ENCODE measurements around the gene TUT1. TPM values are rescaled to one million over a fixed set of nuclear protein-coding genes. Genes with fewer than 3 reads are reported as not detected.
A peak's percentile ranks its signal among the peaks of the same experiment; 100 is the strongest.

The TUT1 gene
- total RNA-seq, 2 donors from 2014 or later, result 26.6 to 30.6 TPM

DNA sequence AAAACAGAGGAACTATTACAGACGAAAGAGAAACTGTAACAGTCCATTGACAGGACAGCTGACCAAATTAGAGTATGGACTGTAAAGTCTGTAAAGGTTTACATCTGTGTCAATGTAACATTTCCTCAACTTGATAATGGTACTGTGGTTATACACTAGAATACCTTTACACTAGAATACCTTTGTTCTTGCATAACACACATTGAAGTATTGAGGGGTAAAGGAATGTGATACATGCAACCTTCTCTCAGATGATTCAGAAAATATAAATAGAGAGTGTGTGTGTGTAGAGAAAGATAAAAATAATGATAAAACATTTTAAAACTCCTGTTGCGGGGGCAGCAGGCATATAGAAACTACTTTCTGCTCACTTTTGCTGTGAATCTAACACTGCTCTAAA lies 12.1 kb downstream of the TUT1 start:
- 91% methylated on average over 2 of the region's 2 CpGs for WGBS
- intact Hi-C loops (cut with DNase I), result no loop called here
- H3K4me1 ChIP-seq (replicated peaks), result peaks cover 2% of the 10 kb centered on the region
- no peak overlapping the region for H3K4me3 ChIP-seq
- H3K27ac ChIP-seq, result no peak overlapping the region
- peaks cover 0 to 4% of the 10 kb centered on the region in 2 donors for H3K36me3 ChIP-seq
- TF ChIP-seq, protein P1, sequence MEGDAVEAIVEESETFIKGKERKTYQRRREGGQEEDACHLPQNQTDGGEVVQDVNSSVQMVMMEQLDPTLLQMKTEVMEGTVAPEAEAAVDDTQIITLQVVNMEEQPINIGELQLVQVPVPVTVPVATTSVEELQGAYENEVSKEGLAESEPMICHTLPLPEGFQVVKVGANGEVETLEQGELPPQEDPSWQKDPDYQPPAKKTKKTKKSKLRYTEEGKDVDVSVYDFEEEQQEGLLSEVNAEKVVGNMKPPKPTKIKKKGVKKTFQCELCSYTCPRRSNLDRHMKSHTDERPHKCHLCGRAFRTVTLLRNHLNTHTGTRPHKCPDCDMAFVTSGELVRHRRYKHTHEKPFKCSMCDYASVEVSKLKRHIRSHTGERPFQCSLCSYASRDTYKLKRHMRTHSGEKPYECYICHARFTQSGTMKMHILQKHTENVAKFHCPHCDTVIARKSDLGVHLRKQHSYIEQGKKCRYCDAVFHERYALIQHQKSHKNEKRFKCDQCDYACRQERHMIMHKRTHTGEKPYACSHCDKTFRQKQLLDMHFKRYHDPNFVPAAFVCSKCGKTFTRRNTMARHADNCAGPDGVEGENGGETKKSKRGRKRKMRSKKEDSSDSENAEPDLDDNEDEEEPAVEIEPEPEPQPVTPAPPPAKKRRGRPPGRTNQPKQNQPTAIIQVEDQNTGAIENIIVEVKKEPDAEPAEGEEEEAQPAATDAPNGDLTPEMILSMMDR (IDR thresholded peaks at IDR 0.05), result no peak
- TF ChIP-seq POLR2A (IDR thresholded peaks at IDR 0.05) (no peak), POLR2AphosphoS5 (IDR thresholded peaks at IDR 0.05) (no peak)
- DNase-seq (ENCODE audit: low spot score), result no peak
- no peaks in the 10 kb centered on the region for H3K9me3 ChIP-seq
- no peaks in the 10 kb centered on the region for H3K27me3 ChIP-seq (replicated peaks; ENCODE audit: insufficient read depth)

DNA sequence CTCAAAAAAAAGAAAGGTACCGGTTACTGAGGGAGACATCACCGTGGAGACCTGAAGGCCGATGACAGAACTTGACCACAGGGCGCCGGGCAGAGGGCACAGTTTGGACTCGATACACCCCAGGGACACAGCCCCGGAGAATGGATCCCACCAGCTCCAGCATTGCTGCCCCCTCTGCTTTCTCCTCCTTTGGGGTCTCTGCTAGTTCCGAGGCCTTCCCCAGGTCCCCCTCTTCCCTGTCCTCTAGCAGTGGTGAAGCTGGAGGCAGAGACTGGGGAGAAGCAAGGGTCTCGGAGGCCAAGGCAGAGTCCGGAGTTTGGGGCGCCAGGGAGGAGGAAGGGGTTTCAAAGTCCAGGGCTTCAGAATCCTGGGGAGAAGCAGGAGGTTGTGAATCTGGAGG lies 12.8 kb downstream of the TUT1 start:
- over 99% methylated on average over 11 of the region's 11 CpGs for WGBS
- no peak for TF ChIP-seq POLR2AphosphoS5 (IDR thresholded peaks at IDR 0.05)
- TF ChIP-seq POLR2A (IDR thresholded peaks at IDR 0.05), result no peak
- TF ChIP-seq, protein P1 (IDR thresholded peaks at IDR 0.05), result no peak
- DNase-seq (ENCODE audit: low spot score), result no peak
- Histone ChIP-seq H3K9me3 (no peaks in the 10 kb centered on the region), H3K4me3 (no peak overlapping the region), H3K36me3 (peaks cover 0 to 4% of the 10 kb centered on the region in 2 donors), H3K27ac (no peak overlapping the region), H3K4me1 (replicated peaks) (peaks cover 2% of the 10 kb centered on the region), H3K27me3 (replicated peaks; ENCODE audit: insufficient read depth) (no peaks in the 10 kb centered on the region)
- intact Hi-C loops (cut with DNase I), result no loop called here

DNA sequence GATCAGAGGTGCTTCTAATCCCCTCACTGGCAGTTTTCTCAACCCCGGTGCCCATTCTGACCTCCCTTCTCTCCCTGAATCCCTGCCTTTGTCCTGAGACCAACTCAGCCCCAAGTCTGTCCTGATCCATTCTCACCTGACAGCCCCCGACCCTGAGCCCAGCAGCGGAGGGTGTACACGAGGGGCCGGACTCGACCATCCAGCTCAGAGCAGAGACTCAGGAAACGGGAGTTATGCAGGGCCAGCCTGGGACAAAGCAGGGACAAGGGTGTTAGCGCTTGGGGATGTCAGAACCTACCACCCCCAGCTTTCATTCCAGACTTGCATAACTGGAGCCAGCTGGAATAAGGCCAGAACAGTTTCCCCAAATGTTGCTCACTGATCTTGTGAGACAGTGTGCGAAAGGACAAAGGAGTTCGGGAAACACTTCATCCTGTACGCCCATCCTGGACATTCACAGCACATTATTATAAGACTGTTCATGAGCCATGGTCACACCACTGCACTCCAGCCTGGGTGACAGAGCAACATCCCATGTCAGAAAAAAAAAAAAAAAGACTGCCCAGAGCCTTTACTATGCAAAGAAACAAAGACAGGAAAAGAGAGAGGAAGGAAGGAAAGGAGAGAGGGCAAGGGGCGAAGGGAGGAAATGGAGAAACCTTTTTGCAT lies 14.1 kb downstream of the TUT1 start:
- Histone ChIP-seq H3K27ac (peak overlapping the region in 1 of 2 donors; percentile 50), H3K36me3 (peaks cover 0 to 4% of the 10 kb centered on the region in 2 donors), H3K4me1 (replicated peaks) (peaks cover 6% of the 10 kb centered on the region), H3K9me3 (no peaks in the 10 kb centered on the region), H3K4me3 (no peak overlapping the region), H3K27me3 (replicated peaks; ENCODE audit: insufficient read depth) (no peaks in the 10 kb centered on the region)
- TF ChIP-seq, protein P1 (IDR thresholded peaks at IDR 0.05), result no peak
- TF ChIP-seq POLR2A (IDR thresholded peaks at IDR 0.05), result no peak
- TF ChIP-seq POLR2AphosphoS5 (IDR thresholded peaks at IDR 0.05), result no peak
- intact Hi-C loops (cut with DNase I), result no loop called here
- DNase-seq (ENCODE audit: low spot score), result no peak
- 75% methylated on average over 12 of the region's 12 CpGs for WGBS

DNA sequence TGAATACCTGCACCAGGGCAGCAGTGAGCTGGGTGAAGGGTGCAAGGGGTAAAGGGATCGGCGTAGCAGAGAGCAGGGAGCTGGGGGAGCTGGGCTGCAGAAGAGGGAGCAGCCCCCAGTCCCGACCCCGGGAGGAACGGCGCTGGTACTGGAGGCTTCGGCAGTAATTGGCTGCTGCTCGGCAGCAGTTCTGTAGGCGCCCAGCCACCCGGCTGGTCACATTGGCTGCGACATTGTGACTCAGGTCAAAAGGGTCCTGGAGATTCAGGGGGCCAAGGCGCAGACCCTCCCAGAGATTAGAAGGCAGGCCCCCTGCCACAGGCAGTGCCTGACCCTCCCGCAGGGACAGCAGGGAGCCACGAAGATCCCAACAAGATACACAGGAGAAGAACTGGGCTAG lies 15.5 kb downstream of the TUT1 start:
- WGBS, result 86% methylated on average over 14 of the region's 14 CpGs
- TF ChIP-seq POLR2AphosphoS5 (IDR thresholded peaks at IDR 0.05) (no peak), POLR2A (IDR thresholded peaks at IDR 0.05) (no peak)
- TF ChIP-seq, protein P1 (IDR thresholded peaks at IDR 0.05), result no peak
- H3K36me3 ChIP-seq, result no peaks in the 10 kb centered on the region
- intact Hi-C loops (cut with DNase I), result no loop called here
- H3K4me3 ChIP-seq, result no peak overlapping the region
- H3K9me3 ChIP-seq, result no peaks in the 10 kb centered on the region
- H3K4me1 ChIP-seq (replicated peaks), result peaks cover 11% of the 10 kb centered on the region
- no peaks in the 10 kb centered on the region for H3K27me3 ChIP-seq (replicated peaks; ENCODE audit: insufficient read depth)
- H3K27ac ChIP-seq, result peak overlapping the region in 1 of 2 donors; percentile 99
- no peak for DNase-seq (ENCODE audit: low spot score)

DNA sequence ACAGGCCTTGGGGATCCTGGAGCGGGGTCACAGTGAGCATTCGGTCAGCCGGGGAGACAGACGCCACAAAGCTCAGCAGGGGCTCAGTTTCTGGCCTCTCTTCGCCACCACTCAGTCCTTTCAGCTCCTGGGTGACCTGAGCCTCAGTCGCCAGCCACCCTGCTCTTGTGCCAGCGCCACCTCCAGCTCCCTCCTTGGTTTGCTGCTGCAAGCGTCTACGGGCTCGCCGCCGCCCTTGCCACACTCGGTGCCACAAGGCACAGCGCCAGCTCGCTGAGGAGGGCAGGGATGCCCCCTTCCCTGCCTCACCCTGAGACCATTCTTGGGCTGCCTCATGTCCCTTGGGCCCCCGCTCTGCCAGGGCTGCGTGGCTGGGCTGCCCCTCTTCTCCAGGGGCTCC lies 16.2 kb downstream of the TUT1 start:
- no peak for DNase-seq (ENCODE audit: low spot score)
- H3K4me3 ChIP-seq, result peak overlapping the region in 1 of 2 donors; percentile 74
- WGBS, result 54% methylated on average over 17 of the region's 17 CpGs
- H3K36me3 ChIP-seq, result no peaks in the 10 kb centered on the region
- H3K27ac ChIP-seq, result peak overlapping the region; percentile 98 to 99
- peaks cover 11% of the 10 kb centered on the region for H3K4me1 ChIP-seq (replicated peaks)
- no peaks in the 10 kb centered on the region for H3K27me3 ChIP-seq (replicated peaks; ENCODE audit: insufficient read depth)
- TF ChIP-seq, protein P1 (IDR thresholded peaks at IDR 0.05), result no peak
- TF ChIP-seq POLR2AphosphoS5 (IDR thresholded peaks at IDR 0.05), result no peak
- no peak for TF ChIP-seq POLR2A (IDR thresholded peaks at IDR 0.05)
- intact Hi-C loops (cut with DNase I), result no loop called here
- no peaks in the 10 kb centered on the region for H3K9me3 ChIP-seq

All from prostate gland (tissue), 2 donors.